Left colon (tissue), 2 donors: ENCODE results near the gene KREMEN1. TPM values are rescaled to one million over a fixed set of nuclear protein-coding genes. Genes with fewer than 3 reads are reported as not detected.

ENCODE experiments used
- ATAC-seq: fragments of 200-7000 bp; cut with Tn5 transposase; one replicate; pipeline ENCODE4 v1.9.1; 2020; ENCODE audit warnings: mild to moderate bottlenecking, moderate library complexity
- DNase-seq, 2 donors: peaks; one replicate each; pipeline ENCODE4 v3.0.0-alpha.2; 2020
- intact Hi-C, 2 donors: fragments of 100-400 bp; cut with DNase I in 1 of 2; cut with micrococcal nuclease in 1 of 2; formaldehyde crosslinking; loops; one replicate each; pipeline versions ENCODE4 v1.11.2 to v1.14.0; 2022; cut with DNase I, micrococcal nuclease
- total RNA-seq, 2 donors: library from RNA; stranded (reverse); fragmentation: NEBNext Ultra II Directional; extraction: Animal tissue kit (Norgen Biotek cat#: 25700); gene quantifications; one replicate each; pipeline ENCODE4 v1.2.1, GENCODE V29; 2021
- donor health status: DM: no; HTN: no; CAD: no.
- donor health status: DM: yes; HTN: yes; CAD: no.

KREMEN1 gene
- total RNA-seq, 2 donors from 2014 or later = 24.0 to 38.7 TPM

- intact Hi-C loops = no loop called here
Observed at GRCh38 chr22:29154364-29155048, 81.7 kb downstream of the KREMEN1 start.

DNA sequence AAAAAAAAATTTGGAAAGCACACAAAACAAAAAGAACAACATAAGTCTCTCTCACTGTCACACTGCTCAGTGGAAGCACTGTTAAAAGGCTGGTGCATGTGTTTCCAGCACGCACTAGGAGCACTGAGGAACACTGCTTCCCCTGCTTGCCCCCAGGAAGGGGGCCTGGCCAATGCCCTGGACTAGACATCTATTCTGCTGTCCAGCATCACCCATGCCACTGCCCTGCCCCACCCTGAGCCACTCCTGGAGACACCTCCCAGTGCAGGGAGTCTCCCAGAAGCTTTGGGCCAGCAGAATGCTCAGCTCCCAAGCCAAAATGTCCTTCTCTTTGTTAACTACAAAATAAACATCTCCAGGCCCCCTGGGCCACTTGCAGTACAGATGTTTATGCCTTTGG, 83.1 kb downstream of the KREMEN1 start:
- intact Hi-C loops = no loop called here
- DNase-seq = no peak
- ATAC-seq = no peak

More at GRCh38 chr22:29154364-29155048, 81.7 kb downstream of the KREMEN1 start:
- DNase-seq (peak; percentile 46 to 68), ATAC-seq (peak; percentile 90)

- no peak for ATAC-seq
- intact Hi-C loops = no loop called here
- DNase-seq = no peak
Observed at GRCh38 chr22:29156507-29156906, 83.7 kb downstream of the KREMEN1 start.

GRCh38 chr22:29157759-29158535, 85.1 kb downstream of the KREMEN1 start:
- no peak for DNase-seq
- intact Hi-C loops = no loop called here
- ATAC-seq = no peak

DNA sequence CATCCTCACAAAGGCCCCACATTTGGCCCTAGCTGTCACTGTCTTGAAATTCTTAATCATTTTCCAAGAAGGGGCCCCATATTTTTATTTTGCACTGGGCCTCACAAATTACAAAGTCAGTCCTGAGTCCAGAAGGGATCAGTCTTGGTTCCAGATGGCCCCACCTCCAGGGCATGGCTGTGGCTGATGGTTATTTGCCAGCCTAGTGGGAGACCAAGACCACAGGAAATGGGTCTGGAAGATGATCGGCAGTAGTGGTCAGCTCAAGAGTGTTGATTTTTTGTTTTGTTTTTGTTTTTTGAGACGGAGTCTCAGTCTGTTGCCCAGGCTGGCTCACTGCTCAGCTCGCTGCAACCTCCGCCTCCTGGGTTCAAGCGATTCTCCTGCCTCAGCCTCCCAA, 85.7 kb downstream of the KREMEN1 start:
- DNase-seq (no peak), ATAC-seq (no peak)
- intact Hi-C loops = no loop called here

- no peak for DNase-seq
- intact Hi-C loops = no loop called here
- ATAC-seq = no peak
Observed at GRCh38 chr22:29163808-29164207, 91.0 kb downstream of the KREMEN1 start.

DNA sequence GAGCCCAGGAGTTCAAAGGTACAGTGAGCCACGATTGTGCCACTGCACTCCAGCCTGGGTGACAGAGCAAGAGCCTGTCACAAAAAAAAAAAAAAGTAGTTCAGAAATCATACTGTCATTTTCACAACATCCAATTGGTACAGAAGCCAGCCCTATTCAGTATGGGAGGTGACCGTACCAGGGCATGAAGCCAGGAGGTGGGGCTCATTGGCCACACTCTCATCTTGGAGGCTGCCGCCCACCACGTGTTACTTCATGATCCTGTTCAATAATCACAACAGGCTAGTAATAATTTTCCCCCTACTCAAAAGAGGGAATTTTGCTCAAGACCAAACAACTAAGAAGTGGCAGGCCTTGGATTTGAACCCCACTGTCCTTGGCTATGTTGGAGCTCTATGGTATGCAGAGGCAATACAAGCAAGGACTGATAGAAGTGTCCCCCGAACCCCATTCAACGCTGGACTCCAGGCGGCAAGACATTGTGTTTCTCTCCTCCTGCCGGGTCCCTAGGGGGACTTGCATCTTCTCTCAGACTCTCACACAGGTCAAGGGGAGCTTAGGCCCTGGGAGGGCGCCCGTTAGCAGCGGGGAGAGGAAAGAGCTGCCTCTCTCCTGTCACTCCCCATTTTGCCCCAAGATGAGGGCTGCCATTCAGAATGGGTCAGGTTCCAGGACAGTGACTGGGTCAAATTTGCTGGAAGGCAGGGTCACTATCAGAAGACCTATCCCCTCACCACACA, 92.7 kb downstream of the KREMEN1 start:
- ATAC-seq (no peak), DNase-seq (no peak)
- intact Hi-C loops = no loop called here

DNA sequence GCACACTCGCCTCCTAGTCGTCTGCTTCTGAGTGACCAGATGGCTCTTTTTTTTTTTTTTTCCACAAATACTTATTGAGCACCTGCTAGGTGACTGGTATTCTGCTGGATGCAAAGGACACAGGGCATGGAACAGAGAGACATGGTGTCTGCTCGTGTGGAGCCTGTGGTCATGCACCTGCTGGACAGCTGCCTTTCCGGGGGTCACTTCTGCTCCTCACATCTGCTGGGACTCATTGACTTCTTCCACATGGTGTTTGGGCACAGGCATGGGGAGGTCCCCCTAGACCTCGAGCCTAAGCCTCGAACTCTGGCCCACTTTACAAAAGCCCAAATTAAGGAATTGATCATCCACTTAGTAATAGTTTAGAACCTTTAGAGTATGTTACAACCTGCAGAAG, 93.3 kb downstream of the KREMEN1 start:
- intact Hi-C loops = no loop called here
- DNase-seq (no peak), ATAC-seq (no peak)

DNA sequence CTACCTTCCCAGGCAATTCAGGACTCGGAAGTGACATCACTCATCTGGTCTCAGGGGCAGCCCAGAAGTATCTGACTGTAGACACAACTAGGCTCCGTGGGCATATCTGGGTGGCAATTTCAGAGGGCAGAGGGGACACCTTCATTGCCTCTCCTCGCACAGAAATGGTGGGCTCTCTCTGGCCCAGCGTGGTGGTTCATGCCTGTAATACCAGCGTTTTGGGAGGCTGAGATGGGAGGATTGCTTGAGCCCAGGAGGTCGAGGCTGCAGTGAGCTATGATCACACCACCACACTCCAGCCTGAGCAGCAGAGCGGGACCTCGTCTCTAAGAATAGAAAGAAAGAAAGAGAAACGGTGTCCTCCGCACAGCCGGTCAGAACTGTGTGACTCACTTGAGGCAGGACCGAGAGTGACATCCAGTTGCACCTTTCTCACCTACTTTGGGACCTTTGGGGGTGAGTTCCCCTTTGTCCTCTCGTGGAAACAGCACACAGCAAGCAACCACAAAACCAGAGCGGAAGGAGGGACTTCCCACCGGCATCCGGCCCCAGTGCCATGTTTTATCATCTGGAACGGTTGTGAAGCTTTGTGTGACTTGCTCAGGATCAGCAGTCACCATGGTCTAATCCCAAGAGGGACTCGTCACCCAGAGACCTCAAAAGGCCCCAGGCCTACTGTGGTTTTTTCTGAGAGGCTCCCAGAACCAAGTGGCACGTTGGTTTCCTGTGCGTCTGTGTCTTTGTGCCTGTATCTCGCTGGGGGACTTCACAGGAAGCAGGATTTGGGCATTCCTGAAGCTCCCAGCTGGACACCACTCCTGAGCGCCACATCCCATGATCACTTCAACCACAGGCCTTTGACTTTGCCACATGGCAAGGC, 94.4 kb downstream of the KREMEN1 start:
- DNase-seq = no peak
- ATAC-seq = no peak
- intact Hi-C loops = no loop called here

DNA sequence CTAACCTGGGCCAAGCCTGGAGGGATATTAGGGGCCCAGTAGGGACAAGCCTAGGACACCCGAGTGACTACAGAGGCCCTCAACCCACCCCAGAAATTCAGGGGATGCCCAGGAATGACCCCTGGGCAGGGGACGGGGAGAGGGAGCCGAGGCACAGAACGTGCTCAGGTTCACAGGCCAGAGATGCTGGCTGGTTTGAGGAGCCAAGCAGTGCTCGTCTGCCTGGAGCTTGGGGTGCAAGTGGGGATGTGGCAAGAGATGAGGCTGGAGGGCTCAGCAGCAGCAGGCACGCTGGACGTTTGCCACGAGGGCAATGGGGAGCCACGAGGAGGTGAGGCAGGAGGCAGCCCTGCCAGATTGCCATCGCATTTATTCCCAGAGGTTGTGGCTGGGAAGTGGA, 98.9 kb downstream of the KREMEN1 start:
- DNase-seq = no peak
- intact Hi-C loops = no loop called here
- ATAC-seq = no peak

- intact Hi-C loops = no loop called here
- DNase-seq (no peak), ATAC-seq (no peak)
Observed at GRCh38 chr22:29172216-29172615, 99.4 kb downstream of the KREMEN1 start.

DNA sequence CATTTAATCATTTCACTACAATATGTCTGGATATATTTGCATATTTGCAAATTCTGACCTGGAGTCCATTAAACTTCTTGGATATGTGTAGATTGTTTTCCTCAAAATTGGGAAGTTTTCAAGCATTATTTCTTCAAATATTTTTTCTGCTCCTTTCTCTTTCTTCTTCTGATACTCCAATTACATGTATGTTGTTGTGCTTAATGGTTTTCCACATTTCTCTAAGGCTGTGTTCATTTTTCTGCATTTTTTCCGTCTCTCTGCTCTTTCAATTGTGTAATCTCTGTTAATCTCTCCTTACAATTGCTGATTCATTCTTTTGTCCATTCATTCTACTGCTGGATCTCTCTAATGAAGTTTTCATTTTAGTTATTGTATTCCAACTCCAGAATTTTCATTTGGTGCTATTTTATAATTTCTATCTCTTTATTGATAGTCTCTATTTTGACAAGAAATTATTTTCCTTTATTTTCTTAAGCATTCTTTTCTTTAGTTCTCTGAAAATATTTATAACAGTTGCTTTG, 102.5 kb downstream of the KREMEN1 start:
- intact Hi-C loops = no loop called here
- ATAC-seq (no peak), DNase-seq (no peak)

DNA sequence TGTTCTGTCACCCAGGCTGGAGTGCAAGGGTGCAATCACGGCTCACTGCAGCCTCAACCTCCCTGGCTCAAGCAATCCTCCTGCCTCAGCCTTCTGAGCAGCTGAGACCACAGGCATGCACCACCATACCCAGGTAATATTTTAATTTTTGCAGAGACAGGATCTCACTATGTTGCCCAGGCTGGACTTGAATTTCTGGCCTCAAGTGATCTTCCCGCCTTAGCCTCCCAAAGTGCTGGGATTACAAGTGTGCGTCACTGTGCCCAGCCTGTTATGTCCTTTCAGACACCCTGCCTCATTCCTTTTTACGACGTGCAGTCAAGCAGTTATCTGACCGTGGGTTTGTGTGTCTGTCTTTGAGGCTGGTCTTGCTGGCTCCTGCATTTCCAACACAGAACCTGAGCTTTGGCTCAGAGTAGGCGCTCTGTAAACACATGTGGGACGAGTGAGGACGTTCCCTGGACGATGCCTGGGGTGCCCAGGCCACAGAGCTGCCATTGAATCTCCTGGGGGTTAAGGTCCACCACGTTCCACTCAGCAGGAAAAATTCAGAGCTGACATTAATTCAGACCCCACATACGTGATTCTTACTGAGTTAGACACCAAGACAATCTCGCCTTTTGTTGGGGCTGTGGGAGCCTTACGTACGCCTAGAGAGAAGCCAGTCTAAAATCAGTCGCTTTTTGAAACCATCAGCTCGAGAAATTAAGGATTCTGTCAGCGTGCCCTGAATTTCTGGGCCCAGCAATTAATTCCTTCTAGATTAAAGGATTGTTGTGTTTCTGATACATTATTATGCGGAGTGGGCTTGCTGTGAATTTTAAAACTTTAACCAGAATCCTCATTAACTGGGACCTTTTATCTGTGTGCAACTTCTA, 111.4 kb downstream of the KREMEN1 start:
- intact Hi-C loops = no loop called here
- DNase-seq (no peak), ATAC-seq (no peak)

- no peak for ATAC-seq
- intact Hi-C loops = no loop called here
- no peak for DNase-seq
Observed at GRCh38 chr22:29184849-29185490, 112.1 kb downstream of the KREMEN1 start.

GRCh38 chr22:29186302-29186701, 113.5 kb downstream of the KREMEN1 start:
- ATAC-seq (no peak), DNase-seq (no peak)
- intact Hi-C loops = no loop called here

DNA sequence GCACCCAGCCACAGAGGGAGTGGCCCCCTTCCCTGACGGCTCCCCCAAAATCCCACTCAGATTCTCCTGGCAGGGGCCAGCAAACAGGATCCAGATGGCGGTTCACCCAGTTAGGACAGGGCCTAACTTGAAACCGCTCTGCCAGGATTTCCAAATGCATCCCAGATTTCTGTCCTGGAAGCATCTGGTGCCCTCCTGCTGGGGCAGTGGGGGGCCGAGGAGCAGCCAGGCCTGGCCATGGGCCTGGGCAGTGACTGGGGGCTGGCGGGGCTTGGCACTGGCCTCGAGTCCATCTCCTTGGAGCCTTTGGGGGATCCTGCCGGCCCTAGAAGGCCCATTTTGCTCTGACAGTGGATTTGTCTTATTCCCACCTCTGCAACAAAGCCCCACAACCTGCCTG, 115.0 kb downstream of the KREMEN1 start:
- ATAC-seq (no peak), DNase-seq (no peak)
- intact Hi-C loops = no loop called here

DNA sequence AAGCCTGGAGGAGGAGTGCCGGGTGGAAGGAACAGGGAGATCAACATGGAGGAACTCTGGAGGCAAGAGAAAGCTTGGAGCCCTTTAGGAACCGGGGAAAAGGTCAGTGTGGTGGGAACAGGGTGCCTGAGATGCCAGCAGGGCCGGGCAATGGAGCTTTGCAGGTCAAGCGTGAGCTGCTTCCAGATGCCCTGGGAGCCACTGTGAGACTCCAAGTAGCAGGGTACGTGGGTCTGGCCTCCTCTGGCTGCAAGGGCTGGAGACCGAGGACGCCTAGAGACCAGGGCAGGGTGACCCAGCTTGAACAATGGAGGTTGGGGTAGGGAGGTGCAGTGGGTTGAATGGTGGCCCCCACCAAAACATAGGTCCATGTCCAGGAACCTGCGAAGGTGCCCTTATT, 117.2 kb downstream of the KREMEN1 start:
- ATAC-seq = no peak

More for the DNA sequence above, 117.2 kb downstream of the KREMEN1 start:
- intact Hi-C loops = no loop called here
- DNase-seq = no peak
